ENCODE data around the gene TSFM. TPM values are rescaled to one million over a fixed set of nuclear protein-coding genes. Genes with fewer than 3 reads are reported as not detected.

TSFM gene
- total RNA-seq, 1 experiment from 2014 or later = 37.9 TPM

DNA sequence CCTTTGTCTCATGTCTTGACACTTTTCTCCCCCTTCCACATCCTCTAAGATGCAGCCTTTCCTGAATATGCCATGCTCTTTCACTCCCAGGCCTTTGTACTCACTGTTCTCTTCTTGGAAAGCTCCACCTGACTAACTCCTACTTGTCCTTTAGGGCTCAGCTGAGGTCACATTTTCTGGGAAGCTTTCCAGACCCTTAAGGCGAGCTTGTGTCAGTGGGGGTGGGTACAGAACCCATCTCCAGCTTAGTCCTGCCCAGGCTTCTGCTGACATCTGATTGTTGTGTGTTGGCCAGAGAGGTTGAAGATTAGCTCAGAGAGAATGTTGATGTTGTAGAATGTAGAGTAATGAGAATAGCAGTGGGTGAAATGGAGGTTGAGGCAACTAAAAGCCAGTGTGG is 2.9 kb upstream of the TSFM start:
- DNase-seq (ENCODE audit: low read depth) = peak; percentile 64

DNA sequence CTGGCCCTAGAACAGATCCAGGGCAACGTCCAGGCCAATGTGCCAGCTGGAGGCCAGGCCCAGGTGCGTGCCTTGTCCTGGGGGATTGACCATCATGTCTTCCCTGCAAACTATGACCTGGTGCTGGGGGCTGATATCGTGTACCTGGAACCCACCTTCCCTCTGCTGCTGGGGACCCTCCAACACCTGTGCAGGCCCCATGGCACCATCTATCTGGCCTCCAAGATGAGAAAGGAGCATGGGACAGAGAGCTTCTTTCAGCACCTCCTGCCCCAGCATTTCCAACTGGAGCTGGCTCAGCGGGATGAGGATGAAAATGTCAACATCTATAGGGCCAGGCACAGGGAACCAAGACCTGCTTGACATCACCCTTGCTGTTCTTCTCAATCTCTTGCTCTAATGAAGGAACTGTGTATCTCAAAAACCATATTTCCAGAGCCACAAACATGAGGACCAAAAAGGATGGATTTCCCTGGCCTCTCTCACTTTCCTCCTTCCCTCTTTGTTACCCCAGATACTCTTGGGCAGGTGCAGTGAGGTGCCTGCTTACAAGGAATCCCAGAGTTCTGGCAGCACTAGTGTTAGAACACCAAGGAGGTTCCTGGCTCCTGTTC is 2.2 kb upstream of the TSFM start:
- DNase-seq (ENCODE audit: low read depth) = no peak

- DNase-seq (ENCODE audit: low read depth) = no peak
Measured at GRCh38 chr12:57781244-57781643, 1.3 kb upstream of the TSFM start.

- DNase-seq (ENCODE audit: low read depth) = no peak
Measured at GRCh38 chr12:57781801-57782200, 786 bp upstream of the TSFM start.

- DNase-seq (ENCODE audit: low read depth) = no peak
Measured at GRCh38 chr12:57782243-57782607, 362 bp upstream of the TSFM start.

DNA sequence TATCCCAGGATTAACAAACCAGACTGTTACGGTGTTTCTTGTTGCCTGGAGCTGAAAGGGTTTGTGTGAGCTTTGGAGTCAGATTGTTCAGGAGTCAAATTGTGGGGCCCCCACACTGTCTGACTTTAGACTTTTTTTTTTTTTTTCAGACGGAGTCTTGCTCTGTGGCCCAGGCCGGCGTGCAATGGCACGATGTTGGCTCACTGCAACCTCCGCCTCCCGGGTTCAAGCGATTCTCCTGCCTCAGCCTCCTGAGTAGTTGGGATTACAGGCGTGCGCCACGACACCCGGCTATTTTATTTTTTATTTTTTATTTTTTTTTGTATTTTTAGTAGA is 847 bp downstream of the TSFM start:
- DNase-seq (ENCODE audit: low read depth) = no peak

GRCh38 chr12:57783861-57784260 is 1.3 kb downstream of the TSFM start:
- DNase-seq (ENCODE audit: low read depth) = no peak

DNA sequence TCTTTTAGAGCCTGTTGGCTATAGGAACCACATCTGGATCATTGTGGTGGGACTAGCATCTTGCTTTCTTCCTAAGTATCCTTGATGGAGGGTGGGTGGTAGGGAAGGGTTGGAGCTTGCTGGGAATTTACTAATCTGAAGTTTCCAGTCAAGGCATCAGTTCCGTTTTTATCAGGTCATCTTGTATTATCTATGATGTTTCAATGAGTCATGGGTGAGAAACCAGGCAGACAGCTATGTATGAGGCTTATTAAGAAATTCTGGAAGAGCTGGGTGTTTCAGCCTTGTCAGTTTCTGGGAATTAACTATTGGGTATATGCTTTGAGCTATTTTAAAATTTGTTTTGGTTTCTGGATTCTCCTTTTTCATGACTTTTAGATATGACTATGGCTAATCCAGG is 11.3 kb downstream of the TSFM start:
- peak; percentile 77 for DNase-seq (ENCODE audit: low read depth)

DNA sequence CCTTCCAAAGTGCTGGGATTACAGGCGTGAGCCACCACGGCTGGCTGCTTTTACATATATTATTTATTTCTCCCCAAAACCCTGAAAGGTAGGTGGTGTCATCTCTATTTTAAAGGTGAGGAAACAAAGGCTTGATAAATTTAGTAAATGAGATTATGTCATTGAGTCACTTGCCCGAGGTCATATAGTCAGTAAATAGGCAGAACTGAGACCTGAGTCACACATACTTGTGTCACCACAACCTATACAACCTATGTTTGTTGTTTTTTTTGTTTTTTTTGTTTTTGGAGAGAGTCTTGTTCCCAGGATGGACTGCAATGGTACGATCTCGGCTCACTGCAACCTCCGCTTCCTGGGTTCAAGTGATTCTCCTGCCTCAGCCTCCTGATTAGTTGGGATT is 12.8 kb downstream of the TSFM start:
- DNase-seq (ENCODE audit: low read depth) = peak; percentile 78

DNA sequence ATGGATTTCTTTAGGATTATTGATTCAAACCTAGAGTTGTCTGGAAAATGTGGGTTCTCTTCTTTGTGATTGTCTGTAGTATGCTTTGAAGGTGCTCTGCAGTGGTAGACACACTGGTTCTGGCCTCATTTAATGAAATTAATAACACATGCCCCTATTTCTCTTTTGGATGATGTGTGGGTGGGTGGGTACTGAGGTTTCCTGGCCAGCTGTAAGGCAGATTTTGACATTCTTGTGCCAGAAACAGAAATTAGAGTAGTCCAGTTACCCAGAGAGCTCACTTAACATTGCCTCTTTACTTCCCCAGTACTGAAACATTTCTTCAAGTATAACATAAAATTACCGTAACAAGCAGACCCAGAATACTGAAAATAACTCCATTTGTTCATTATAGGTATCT is 14.4 kb downstream of the TSFM start:
- DNase-seq (ENCODE audit: low read depth) = no peak

GRCh38 chr12:57797933-57798332 is 15.3 kb downstream of the TSFM start:
- no peak for DNase-seq (ENCODE audit: low read depth)

- DNase-seq (ENCODE audit: low read depth) = no peak
Measured at GRCh38 chr12:57800965-57801364, 18.4 kb downstream of the TSFM start.

GRCh38 chr12:57802607-57803006 is 20.0 kb downstream of the TSFM start:
- DNase-seq (ENCODE audit: low read depth) = no peak

- DNase-seq (ENCODE audit: low read depth) = peak; percentile 39
Measured at GRCh38 chr12:57803319-57803893, 20.8 kb downstream of the TSFM start.

DNA sequence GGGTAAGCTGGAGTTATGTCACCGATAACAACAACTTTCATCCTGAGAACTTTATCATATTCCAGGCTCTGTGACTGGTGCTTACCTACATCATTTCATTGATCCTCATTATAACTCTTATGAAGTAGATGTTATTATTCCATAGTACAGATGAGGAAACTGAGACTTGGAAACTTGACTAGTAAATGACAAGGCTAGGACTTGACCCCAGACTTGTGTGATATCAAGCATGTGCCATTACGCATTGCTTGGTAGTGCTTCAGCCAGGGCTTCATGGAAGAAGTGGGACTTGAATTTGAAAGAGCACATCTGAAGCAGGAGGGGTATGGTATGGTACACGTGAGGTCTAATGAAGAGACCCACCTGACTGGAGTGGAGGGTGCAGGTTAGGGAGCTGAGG is 24.1 kb downstream of the TSFM start:
- DNase-seq (ENCODE audit: low read depth) = no peak

GRCh38 chr12:57807285-57807684 is 24.7 kb downstream of the TSFM start:
- no peak for DNase-seq (ENCODE audit: low read depth)

GRCh38 chr12:57808351-57808750 is 25.8 kb downstream of the TSFM start:
- no peak for DNase-seq (ENCODE audit: low read depth)

DNA sequence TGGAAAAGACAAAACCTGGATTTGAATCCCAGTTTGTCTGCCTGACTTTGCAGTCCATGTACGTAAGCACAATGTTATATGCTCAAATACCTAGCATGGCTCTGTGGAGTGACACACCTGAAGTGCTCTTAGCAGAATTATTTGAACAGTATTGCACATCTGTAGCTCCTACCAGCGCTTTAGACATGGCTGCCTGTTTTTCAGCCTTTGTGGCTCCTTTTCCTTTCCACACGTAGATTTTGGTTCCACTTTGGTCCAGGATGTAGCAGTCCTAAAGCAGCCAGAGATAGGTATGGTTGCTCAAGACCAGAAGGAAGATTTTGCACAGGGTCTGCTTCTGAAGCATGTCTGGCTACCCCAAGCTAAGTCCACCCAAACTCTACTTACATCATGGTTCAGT is 26.8 kb downstream of the TSFM start:
- DNase-seq (ENCODE audit: low read depth) = no peak

- DNase-seq (ENCODE audit: low read depth) = peak; percentile 86
Measured at GRCh38 chr12:57810450-57810849, 27.9 kb downstream of the TSFM start.

DNA sequence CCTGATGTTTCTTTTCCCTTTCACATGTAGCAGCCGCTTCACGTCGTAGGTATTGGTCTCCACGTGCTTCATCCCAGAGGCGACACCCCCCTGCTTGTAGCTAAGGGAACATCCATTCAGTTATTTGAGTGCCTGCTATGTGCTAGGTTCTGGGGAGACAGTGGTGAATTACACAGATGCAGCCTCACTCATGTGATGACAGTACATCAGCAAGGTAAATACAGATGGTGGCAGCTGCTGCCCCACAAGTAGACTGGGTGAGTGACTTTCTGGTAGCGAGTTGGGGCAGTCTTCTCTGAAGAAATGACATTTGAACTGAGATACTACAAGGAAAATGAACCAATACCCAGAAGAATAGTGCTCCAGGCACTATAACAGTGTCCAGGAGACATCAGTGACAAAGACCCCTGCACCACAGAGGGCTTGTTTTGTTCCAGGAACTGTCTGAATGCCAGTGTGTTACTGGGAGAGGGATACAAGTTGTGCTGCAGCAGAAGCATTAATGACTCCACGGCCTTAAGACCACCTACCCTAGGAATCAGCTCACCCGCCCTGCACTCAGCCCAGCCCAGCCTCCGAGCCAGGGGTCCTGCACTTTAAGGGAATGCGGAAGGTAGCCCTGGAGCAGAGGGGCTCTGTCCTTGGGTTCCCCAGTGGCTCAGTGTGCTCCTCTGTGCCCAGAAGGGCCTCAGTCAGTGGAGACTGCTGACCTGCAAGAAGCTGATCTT is 28.6 kb downstream of the TSFM start:
- no peak for DNase-seq (ENCODE audit: low read depth)

- peak; percentile 37 for DNase-seq (ENCODE audit: low read depth)
Measured at GRCh38 chr12:57813111-57813970, 30.8 kb downstream of the TSFM start.

- DNase-seq (ENCODE audit: low read depth) = no peak
Measured at GRCh38 chr12:57813971-57814772, 31.6 kb downstream of the TSFM start.
